Stimulated activated CD4-positive, alpha-beta T cell treated with anti-CD3 and anti-CD28 coated beads, Interleukin-4, amount 100 ng/mL, for 48 hours (primary cell): ENCODE measurements around the gene CSTF1.
A peak's percentile ranks its signal among the peaks of the same experiment; 100 is the strongest.

Source experiments
- DNase-seq, 2 donors: peaks; one replicate each; pipeline ENCODE4 v3.0.0-alpha.2; 2020; ENCODE audit warnings: low read depth in 2 of 2

CSTF1 gene

GRCh38 chr20:56428881-56429280 lies 36.4 kb downstream of the CSTF1 start:
- no peak for DNase-seq

GRCh38 chr20:56429502-56429901 lies 37.1 kb downstream of the CSTF1 start:
- no peak for DNase-seq

- DNase-seq = no peak
Observed at GRCh38 chr20:56429941-56430340, 37.5 kb downstream of the CSTF1 start.

GRCh38 chr20:56430461-56430860 lies 38.0 kb downstream of the CSTF1 start:
- no peak for DNase-seq

GRCh38 chr20:56430957-56431356 lies 38.5 kb downstream of the CSTF1 start:
- no peak for DNase-seq

- DNase-seq = no peak
Observed at GRCh38 chr20:56431471-56431870, 39.0 kb downstream of the CSTF1 start.

- no peak for DNase-seq
Observed at GRCh38 chr20:56433221-56433879, 40.9 kb downstream of the CSTF1 start.

- no peak for DNase-seq
Observed at GRCh38 chr20:56433880-56434255, 41.4 kb downstream of the CSTF1 start.

- DNase-seq = no peak
Observed at GRCh38 chr20:56437196-56437960, 44.9 kb downstream of the CSTF1 start.

- no peak for DNase-seq
Observed at GRCh38 chr20:56438284-56438683, 45.8 kb downstream of the CSTF1 start.

- no peak for DNase-seq
Observed at GRCh38 chr20:56439771-56440291, 47.4 kb downstream of the CSTF1 start.

- DNase-seq = peak in 1 of 2 donors; percentile 38
Observed at GRCh38 chr20:56440346-56441007, 48.0 kb downstream of the CSTF1 start.

GRCh38 chr20:56442389-56443365 lies 50.2 kb downstream of the CSTF1 start:
- DNase-seq = no peak

- DNase-seq = no peak
Observed at GRCh38 chr20:56443654-56444540, 51.5 kb downstream of the CSTF1 start.

GRCh38 chr20:56445130-56445529 lies 52.7 kb downstream of the CSTF1 start:
- DNase-seq = no peak

GRCh38 chr20:56445540-56445939 lies 53.1 kb downstream of the CSTF1 start:
- no peak for DNase-seq

GRCh38 chr20:56447227-56447626 lies 54.8 kb downstream of the CSTF1 start:
- no peak for DNase-seq

- DNase-seq = no peak
Observed at GRCh38 chr20:56449459-56449858, 57.0 kb downstream of the CSTF1 start.

GRCh38 chr20:56451056-56451765 lies 58.8 kb downstream of the CSTF1 start:
- no peak for DNase-seq

- no peak for DNase-seq
Observed at GRCh38 chr20:56453352-56453751, 60.9 kb downstream of the CSTF1 start.
